Neural progenitor cell (in vitro differentiated cells): ENCODE results near the gene MGAT3.

ENCODE experiments used
- CTCF ChIP-seq: fragments of 200-600 bp; sonication (generic); IDR thresholded peaks from 2 replicates; pipeline ENCODE4 v1.5.1; 2017; ENCODE audit warnings: antibody characterized with exemption, mild to moderate bottlenecking
- EZH2 ChIP-seq: fragments of 200-600 bp; sonication (generic); IDR thresholded peaks from 2 replicates; pipeline ENCODE4 v1.6.1; 2017; ENCODE audit warnings: antibody characterized with exemption, mild to moderate bottlenecking, moderate library complexity

- TF ChIP-seq CTCF (no peak), EZH2 (no peak)
Measured at GRCh38 chr22:39476664-39477063, 19.9 kb downstream of the MGAT3 start.
